Lung (tissue), 12 donors: ENCODE results near the gene TMEM86B. TPM values are rescaled to one million over a fixed set of nuclear protein-coding genes. Genes with fewer than 3 reads are reported as not detected.
A peak's percentile ranks its signal among the peaks of the same experiment; 100 is the strongest.

Experiments
- ATAC-seq: fragments of 200-7000 bp; cut with Tn5 transposase; one replicate; pipeline ENCODE4 v1.9.1; 2020; ENCODE audit warnings: moderate number of reproducible peaks; ENCODE audit not compliant: insufficient read depth, low FRiP score
- DNase-seq, 3 donors: peaks; one replicate each; pipeline ENCODE4 v3.0.0-alpha.2; 2013 to 2017
- H3K27ac ChIP-seq, 2 donors: one replicate each; pipeline ENCODE4 v1.5.1; 2013; ENCODE audit warnings: mild to moderate bottlenecking in 2 of 2, moderate library complexity in 2 of 2, control low read depth in 1 of 2, inconsistent platforms in 1 of 2, low read depth in 1 of 2, low read length in 1 of 2
- H3K27me3 ChIP-seq, 3 donors: one replicate each; pipeline ENCODE4 v1.5.1; 2013; ENCODE audit warnings: low read length in 2 of 3; ENCODE audit not compliant: control insufficient read depth in 3 of 3, insufficient read depth in 3 of 3
- H3K36me3 ChIP-seq, 4 donors: one replicate each; pipeline ENCODE4 v1.5.1; 2013; ENCODE audit warnings: low read length in 4 of 4, mild to moderate bottlenecking in 1 of 4, moderate library complexity in 1 of 4; ENCODE audit not compliant: control insufficient read depth in 4 of 4, insufficient read depth in 4 of 4
- H3K4me1 ChIP-seq, 5 donors: one replicate each; pipeline ENCODE4 v1.5.1; 2013; ENCODE audit warnings: low read length in 5 of 5, mild to moderate bottlenecking in 2 of 5, moderate library complexity in 1 of 5; ENCODE audit not compliant: control insufficient read depth in 5 of 5, insufficient read depth in 5 of 5
- H3K4me3 ChIP-seq: one replicate; pipeline ENCODE4 v1.5.1; 2013; ENCODE audit warnings: mild to moderate bottlenecking, control low read depth, moderate library complexity
- H3K9ac ChIP-seq, 2 donors: one replicate each; pipeline ENCODE4 v1.5.1; 2013; ENCODE audit warnings: low read length in 2 of 2, control low read depth in 1 of 2; ENCODE audit not compliant: insufficient read depth in 1 of 2
- H3K9me3 ChIP-seq, 4 donors: one replicate each; pipeline ENCODE4 v1.5.1; 2013; ENCODE audit warnings: low read length in 3 of 4, mild to moderate bottlenecking in 1 of 4, moderate library complexity in 1 of 4; ENCODE audit not compliant: control insufficient read depth in 4 of 4, insufficient read depth in 3 of 4
- CTCF ChIP-seq: IDR thresholded peaks from 2 replicates; pipeline ENCODE4 v1.5.1; 2012; ENCODE audit warnings: mild to moderate bottlenecking; ENCODE audit errors: control extremely low read depth, extremely low read depth
- WGBS, 2 donors: extraction: QIAGEN DNeasy Blood & Tissue Kit; methylation state at CpG; one replicate each; pipeline ENCODE4 v1.1.7; 2013; 5-methylcytosine and 5-hydroxymethylcytosine counted together
- polyA plus RNA-seq, 2 donors: library from polyadenylated mRNA; stranded (reverse); fragments of 200-250 nt; gene quantifications; one replicate each; pipeline ENCODE4 v1.2.1, GENCODE V29; 2013
- total RNA-seq, 2 donors: library from RNA; depleted of rRNA in 1 of 2; stranded (reverse); fragments of >200 nt in 1 of 2; gene quantifications; one replicate each; pipeline ENCODE4 v1.2.1, GENCODE V29; 2014 to 2021
- donor health status: control.
- donor health status: control.
- donor health status: Bipolar disorder and iron deficiency.
- donor health status: healthy.
- donor health status: DM: yes; HTN: yes; CAD: no.

The TMEM86B gene
- total and polyA plus RNA-seq, 4 donors: 1.8 to 5.3 (median 4.3) TPM

GRCh38 chr19:55259540-55260210, 31.1 kb upstream of the TMEM86B start:
- DNase-seq: no peak
- Histone ChIP-seq H3K27me3 (no peaks in the 10 kb centered on the region), H3K36me3 (peaks cover 0 to 6% (median 1%) of the 10 kb centered on the region in 4 donors), H3K27ac (peak overlapping the region; percentile 72 to 90), H3K4me3 (peak overlapping the region; percentile 96), H3K9ac (peak overlapping the region; percentile 31 to 65), H3K9me3 (no peaks in the 10 kb centered on the region), H3K4me1 (peaks cover 9 to 39% (median 15%) of the 10 kb centered on the region in 5 donors)
- ATAC-seq: no peak
- 44 to 51% methylated on average over 29 of the region's 29 CpGs for WGBS, 2 donors
- TF ChIP-seq CTCF: no peak

GRCh38 chr19:55258828-55259539, 30.4 kb upstream of the TMEM86B start, which contains the start of gene PPP6R1:
Gene PPP6R1 (minus strand): TSS chr19:55259017. CDS start chr19:55247103, 11,914 bp downstream.
- Histone ChIP-seq H3K4me3 (peak within 1 kb of the TSS; percentile 96), H3K9me3 (no peaks in the 10 kb centered on the region), H3K4me1 (peaks cover 9 to 39% (median 15%) of the 10 kb centered on the region in 5 donors), H3K27ac (peak within 1 kb of the TSS; percentile 90 to 92), H3K27me3 (no peaks in the 10 kb centered on the region), H3K36me3 (peaks cover 0 to 6% (median 1%) of the 10 kb centered on the region in 4 donors), H3K9ac (peak within 1 kb of the TSS; percentile 37 to 65)
- 0 to 1% methylated on average over 62 to 76 of the region's 76 CpGs for WGBS, 2 donors
- peak; percentile 100 for DNase-seq
- no peak for TF ChIP-seq CTCF
- ATAC-seq: peak; percentile 95

GRCh38 chr19:55258476-55258827, 29.9 kb upstream of the TMEM86B start:
- ATAC-seq: peak; percentile 3
- WGBS, 2 donors: 0 to 1% methylated on average over 30 to 52 of the region's 53 CpGs

More at GRCh38 chr19:55258476-55258827, 29.9 kb upstream of the TMEM86B start:
- Histone ChIP-seq H3K27me3 (no peaks in the 10 kb centered on the region), H3K9ac (peak overlapping the region in 1 of 2 donors; percentile 61), H3K27ac (peak overlapping the region; percentile 86 to 92), H3K36me3 (peaks cover 0 to 6% (median 1%) of the 10 kb centered on the region in 4 donors), H3K4me3 (peak overlapping the region; percentile 96), H3K9me3 (no peaks in the 10 kb centered on the region), H3K4me1 (peaks cover 9 to 39% (median 15%) of the 10 kb centered on the region in 5 donors)
- no peak for TF ChIP-seq CTCF
- DNase-seq: no peak
